CD1c-positive myeloid dendritic cell (primary cell): Measurements from ENCODE around the gene PRF1.

Source experiments
- DNase-seq: peaks from one replicate; pipeline ENCODE4 v3.0.0-alpha.2; 2016; ENCODE audit errors: extremely low spot score

Gene PRF1

DNA sequence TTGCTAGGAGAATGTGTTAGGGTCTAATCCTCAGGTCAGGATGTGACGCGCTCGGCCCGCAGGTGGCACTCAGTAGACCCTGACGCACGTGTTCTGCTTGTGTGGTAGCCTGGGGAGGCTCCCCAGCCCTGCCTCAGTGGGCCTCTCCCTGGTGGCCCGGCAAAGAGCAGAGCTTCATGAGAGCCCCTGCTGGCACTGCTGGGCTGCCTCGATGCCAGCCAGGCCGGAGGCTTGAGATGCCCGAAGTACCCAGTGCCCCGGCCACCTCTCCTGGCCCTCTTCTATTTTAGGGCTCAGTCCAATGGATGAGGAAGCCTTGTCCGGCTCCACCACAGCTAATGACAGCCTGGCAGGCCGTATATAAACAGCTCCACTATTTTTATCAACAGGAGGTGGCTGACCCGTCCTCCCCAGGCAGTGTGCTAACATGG is 42.0 kb downstream of the PRF1 start:
- DNase-seq = no peak

DNA sequence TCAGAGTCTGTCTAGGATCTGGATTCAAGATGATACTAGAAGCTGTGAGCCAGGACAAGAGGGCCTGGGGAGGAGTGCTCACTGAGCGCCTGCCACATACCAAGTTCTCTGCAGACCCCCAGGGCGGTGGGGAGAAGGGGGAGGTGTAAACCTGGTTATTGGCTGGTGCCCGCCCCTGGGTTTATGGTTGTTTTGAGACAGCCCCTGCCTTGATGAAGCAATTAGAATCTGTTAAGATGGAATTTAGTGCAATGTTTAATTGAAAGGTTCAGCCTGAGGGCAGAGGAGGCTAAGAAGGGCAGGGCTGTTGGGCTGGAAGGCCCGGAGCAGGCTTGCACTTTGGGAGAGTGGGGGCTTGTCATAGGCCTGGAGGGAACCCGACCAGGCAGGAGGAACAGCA is 42.7 kb downstream of the PRF1 start:
- no peak for DNase-seq

DNA sequence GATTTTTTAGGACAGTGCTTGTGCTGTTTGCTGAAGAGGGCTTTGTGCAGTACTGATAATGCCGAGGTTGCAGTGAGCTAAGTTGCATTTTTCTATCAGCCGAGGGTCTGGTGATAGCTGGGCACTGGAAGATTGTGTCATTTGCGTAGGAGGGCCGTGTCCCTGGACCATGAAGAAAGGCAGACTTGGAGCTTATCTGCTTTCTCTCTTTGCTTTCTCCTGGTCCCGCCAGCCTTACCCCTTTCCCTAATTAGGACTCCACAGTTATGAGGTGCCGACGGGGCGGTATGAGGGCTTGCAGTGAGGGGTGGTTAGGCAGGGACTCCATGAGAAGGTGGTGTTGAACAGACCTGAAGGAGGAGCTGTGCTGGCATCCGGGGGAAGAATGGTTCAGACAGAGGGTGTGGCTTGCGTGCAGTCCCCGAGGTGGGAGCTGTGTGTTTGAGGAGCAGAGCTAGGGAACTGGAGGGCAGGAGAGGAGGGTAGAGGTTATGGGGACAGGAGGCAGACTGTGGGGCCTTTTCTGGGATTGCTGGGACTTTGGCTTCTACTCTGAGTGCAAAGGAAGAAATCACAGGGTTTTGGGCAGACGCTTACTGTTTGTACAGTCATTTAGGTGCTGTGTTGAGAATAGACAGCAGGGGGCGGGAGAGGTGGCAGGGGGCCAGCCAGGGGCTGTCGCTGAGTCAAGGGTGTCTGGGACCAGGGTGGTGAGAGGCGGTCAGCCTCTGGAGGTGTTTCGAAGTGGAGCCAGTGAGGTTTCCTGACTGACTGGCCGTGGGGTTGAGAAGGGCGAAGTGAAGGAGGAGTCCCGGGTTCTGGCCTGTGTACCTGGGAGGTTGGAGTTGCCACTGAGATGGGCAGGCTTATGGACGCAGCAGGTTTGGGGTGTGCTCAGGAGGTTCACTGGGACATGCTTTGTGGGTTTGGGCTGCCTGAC is 43.4 kb downstream of the PRF1 start:
- DNase-seq = peak; percentile 62

DNA sequence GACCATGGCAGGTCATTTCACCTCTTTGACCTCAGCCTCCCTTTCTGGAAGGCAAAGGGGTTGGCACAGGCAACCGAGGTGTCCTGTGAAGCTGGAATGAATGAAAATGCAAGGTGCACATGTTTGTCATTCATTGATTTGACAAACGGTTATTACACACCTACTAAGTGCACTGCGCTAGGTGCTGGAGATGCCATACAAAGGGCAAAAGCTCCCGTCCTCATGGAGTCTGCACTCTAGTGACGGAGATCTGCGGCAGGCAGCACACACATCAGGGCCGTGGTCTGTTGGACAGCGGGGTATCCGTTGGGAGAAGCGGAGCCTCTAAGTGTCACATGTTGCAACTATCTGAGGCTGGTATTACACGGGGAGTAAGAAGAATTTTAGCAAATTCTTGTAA is 44.2 kb downstream of the PRF1 start:
- DNase-seq = no peak

DNA sequence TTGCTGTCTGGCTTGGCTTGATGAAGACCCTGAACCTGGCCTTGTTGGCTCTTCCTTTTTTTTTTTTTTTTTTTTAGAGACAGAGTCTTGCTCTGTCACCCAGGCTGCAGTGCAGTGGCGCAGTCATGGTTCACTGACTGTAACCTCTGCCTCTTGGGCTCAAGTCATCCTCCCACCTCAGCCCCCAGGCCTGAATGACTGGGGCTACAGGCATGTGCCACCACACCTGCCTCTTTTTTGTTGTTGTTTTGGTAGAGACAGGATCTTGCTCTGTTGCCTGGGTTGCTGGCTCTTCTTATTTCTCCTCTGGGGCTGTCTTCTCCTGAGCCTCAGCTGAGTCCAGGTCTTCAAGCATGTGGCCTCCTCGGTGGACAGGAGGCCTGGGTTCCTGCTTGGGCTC is 44.7 kb downstream of the PRF1 start:
- DNase-seq = no peak

DNA sequence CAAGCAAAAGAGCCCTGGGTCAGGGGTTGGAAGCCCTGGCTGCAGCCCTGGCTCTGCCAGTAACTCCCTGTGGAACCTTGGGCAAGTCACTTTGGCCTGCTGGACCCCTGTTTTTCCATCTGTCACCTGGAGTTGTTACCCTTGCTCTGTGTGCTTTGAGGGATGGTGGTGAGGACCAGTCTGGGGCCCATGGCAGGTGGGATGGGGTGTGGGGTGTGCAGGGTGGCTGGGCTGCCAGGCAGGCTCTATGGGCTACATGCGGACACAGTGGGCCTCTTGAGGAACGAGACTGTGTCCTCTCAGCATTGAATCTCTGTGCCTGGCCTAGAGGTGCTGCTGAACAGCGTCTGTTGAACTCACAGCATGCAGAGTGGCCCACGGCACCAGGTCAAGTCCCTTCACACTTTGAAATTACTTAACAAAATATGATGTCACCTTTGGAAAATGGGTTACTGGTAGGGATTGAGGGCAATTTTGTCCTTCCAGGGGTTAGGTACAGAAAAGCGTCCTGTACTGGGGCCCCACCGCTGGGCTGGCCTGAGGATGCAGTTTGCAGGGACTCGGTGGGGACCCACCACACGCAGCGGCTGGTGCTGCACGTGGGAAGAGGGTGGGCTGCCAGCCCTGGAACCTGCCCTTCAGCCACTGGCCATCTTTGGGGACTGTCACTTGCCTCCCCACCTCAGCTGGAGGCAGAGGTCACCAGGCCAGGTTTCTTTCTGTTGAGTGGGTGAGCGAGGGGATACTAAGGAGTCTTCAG is 45.3 kb downstream of the PRF1 start:
- DNase-seq = no peak

DNA sequence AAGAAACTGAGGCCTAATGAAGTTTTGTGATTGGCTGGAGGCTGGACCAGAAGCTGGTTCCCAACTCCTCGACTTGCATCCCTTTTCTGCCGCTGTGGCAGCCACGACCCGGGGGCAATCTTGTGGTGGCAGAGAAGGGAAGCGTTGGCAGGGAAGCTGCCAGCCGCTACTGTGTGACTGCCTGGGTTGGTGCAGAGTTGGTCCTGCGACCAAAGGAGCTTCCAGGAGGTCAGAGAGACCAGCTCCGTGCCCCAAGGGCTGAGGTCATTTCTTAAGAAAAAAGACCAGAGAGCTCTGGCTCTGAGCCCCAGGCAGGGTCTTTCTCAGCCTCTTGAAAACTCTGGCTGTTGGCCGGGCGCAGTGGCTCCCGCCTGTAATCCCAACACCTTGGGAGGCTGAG is 47.2 kb downstream of the PRF1 start:
- no peak for DNase-seq

DNA sequence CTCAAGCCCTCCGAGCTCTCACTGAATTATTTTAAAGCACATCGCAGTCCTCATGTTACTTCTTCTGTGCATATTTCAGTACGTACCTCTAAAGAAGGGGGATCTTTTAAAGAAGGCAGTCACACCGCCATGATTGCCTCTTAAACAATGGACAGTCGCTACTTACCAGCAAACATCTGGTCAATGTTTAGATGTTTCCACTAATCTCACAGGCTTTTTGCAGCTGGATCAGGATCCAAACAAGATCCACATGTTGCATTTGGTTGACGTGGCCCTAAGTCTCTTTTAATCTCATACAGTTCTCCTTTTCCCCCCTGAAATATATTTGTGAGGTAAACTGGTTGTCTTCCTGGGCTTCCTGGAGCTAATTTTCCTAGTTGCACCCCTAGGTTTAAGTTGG is 50.0 kb downstream of the PRF1 start:
- no peak for DNase-seq

DNA sequence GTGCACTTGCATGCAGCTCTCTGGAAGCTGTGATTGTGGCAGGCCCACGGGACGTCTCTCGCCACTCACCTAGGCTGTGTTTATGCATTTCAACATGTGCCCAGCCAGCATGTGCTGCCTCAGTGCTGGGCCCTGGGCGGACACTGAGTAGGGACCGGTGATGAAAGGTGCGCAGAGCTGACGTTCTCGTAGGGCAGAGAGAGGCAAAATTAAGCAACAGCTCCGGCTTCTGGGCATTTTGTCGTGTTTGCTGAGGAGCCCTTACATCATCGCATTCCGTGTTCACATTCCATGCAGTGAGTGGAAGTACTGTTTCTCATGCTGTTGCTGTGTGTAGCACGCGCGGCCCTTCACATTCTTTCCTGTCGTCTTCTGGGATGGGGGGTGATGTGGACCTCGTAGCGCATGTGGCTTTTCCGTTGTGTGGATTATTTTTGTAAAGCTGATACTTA is 50.5 kb downstream of the PRF1 start:
- DNase-seq = no peak

DNA sequence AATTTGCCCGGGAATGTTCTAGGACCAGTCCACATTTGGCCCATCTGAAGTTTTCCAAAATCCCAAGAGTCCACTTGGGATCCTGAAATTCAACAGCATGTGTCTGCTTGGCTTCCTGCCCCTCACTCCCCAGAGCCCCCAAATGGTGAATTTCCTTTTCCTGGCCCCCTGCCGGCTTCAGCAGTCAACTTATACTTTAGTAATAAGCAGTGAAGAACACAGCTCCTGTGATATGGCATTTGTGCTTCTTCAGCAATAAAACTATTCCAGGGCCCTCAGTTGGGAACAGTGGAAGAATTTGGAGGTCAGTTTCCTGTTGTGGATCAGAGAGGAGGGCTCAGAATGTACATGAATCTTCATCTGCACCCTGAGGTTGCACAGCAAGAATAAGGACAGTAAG is 51.1 kb downstream of the PRF1 start:
- DNase-seq = no peak

DNA sequence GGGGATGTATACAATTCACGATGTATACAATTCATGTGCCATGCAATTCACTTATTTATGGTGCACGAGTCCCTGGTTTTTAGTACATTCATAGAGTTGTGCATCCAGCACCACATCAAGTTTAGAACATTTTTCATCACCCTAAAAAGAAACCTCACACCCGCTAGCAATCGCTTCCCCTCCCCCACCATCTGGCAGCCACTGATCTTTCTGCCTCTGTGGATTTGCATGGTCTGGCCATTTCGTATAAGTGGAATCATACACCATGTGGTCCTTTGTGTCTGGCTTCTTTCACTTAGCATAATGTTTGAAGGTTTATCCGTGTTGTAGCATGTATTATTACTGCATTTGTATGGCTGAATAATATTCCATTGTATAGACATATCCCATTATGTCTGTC is 52.1 kb downstream of the PRF1 start:
- DNase-seq = no peak

DNA sequence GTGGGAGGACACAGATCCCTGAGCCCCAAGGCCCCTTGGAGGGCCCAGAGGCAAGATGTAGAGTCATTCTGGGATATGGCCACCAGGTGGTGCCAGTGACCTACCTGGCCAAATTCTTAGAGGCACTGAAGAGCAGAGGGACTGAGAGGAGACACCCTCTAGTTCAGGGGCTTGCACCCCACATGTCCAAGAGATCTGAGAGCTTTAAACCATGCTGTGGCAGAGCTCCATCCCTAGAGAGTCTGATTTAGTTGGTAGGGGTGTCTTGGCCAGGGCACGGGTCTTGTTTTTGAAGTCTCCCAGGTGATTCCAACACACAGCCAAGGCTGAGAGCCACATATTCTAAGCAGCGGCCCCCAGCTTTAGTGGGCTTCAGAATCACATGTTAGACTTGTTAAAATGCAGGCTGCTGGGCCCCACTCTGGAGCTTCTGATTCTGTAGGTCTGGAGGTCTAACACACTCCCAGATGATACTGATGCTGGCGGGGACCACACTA is 52.5 kb downstream of the PRF1 start:
- peak; percentile 78 for DNase-seq

DNA sequence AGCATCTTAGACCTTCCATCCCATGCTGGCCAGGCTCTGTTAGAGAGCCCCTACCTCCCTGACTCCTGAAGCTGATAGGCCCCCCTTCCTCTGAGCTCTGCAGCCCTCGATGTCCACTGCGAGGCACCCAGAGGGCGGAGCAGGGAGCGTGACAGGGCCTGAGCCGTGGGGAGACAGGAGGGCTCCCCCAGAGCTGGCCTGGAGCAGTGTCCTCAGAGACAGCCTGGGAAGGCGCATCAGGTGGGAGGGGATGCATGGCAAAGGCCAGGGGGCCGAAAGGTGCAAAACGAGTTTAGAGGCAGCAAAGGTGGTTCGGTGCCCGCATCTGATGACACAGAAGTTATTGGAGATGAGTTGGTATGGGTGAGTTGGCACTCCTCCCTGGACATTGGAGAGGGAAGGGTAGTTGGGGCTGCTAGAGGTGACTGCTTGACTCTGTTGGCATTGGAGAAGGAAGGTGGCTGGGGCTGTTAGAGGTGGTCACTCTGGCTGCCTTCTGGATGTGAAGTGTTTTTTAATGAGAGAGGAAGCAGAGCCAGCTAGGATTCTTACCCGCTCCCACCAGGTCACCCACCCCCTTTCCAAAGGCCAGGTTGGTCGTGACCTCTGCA is 53.1 kb downstream of the PRF1 start:
- DNase-seq = no peak
